HAP-1 (cell line): ENCODE data around the gene PRDM11.

Experiments used
- DNase-seq, 2 experiments: peaks; one replicate each; pipeline ENCODE4 v3.0.0-alpha.2; 2016 to 2020; ENCODE audit warnings: low spot score in 2 of 2
- H3K27me3 ChIP-seq: fragments of 250-450 bp; sonication (Bioruptor Pico); 2 replicates; pipeline ENCODE4 v1.5.1; 2020; ENCODE audit warnings: low read depth, mild to moderate bottlenecking, moderate library complexity
- H3K36me3 ChIP-seq: fragments of 250-450 bp; sonication (Bioruptor Pico); replicated peaks from 2 replicates; pipeline ENCODE4 v1.5.1; 2020; ENCODE audit warnings: mild to moderate bottlenecking
- H3K4me1 ChIP-seq: fragments of 250-450 bp; sonication (Bioruptor Pico); 2 replicates; pipeline ENCODE4 v1.5.1; 2020; ENCODE audit warnings: mild to moderate bottlenecking
- H3K4me3 ChIP-seq: fragments of 250-450 bp; sonication (Bioruptor Pico); 2 replicates; pipeline ENCODE4 v1.5.1; 2020; ENCODE audit warnings: mild to moderate bottlenecking, moderate library complexity
- H3K9me3 ChIP-seq: fragments of 250-450 bp; sonication (Bioruptor Pico); 2 replicates; pipeline ENCODE4 v1.5.1; 2020; ENCODE audit warnings: mild to moderate bottlenecking, moderate library complexity
- in situ Hi-C: fragments of 300-500 bp; cut with MboI; formaldehyde crosslinking; loops from 3 replicates; pipeline ENCODE4 v1.14.3; 2020; ENCODE audit warnings: low sequenced_read_pairs, inconsistent platforms, mixed read lengths

Gene PRDM11

DNA sequence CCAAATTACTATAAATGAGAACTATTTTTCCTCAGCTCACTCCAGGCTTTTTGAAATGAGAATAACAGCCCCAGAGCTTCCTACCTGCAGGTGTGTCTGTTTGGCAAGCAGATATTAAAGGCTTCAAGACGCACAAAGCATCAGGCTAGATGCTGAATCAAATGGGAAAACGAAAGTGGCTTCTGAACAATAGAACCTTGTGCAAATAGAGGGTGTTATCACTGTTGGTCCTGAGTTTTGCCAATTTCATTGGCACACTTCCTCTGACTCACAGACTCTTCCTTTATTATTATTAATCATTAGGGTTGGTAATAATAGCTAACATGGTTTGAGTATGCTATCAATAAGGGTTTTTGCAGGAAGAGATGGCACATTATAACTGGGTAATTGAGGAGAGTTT is 126.3 kb downstream of the PRDM11 start:
- no peak for DNase-seq
- Histone ChIP-seq H3K27me3 (peaks cover 4% of the 10 kb centered on the region), H3K4me3 (no peak overlapping the region), H3K4me1 (no peaks in the 10 kb centered on the region), H3K9me3 (no peaks in the 10 kb centered on the region), H3K36me3 (no peaks in the 10 kb centered on the region)
- in situ Hi-C loops: no loop called here

DNA sequence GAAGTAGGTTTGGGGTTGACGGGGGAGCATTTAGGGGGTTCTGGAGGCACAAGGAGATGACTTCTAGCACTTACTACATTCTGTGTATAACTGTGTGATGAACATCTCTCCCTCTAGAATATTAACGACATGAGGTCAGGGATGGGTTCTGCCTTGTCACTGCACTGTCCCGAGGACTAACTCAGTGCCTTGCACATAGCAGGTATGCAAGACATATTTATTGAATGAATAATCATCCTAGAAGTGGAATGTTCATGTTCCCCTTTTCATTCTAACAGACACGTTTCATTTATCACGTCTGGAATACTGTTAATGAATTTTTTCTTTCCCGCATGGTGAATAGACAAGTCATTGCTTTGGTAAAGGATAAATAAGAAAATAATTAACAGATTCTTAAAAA is 127.1 kb downstream of the PRDM11 start:
- Histone ChIP-seq H3K4me3 (no peak overlapping the region), H3K9me3 (no peaks in the 10 kb centered on the region), H3K36me3 (no peaks in the 10 kb centered on the region), H3K27me3 (peaks cover 4% of the 10 kb centered on the region), H3K4me1 (no peaks in the 10 kb centered on the region)
- in situ Hi-C loops: no loop called here
- DNase-seq: no peak

GRCh38 chr11:45274206-45274605 is 127.8 kb downstream of the PRDM11 start:
- H3K4me1 ChIP-seq: no peaks in the 10 kb centered on the region
- H3K36me3 ChIP-seq: no peaks in the 10 kb centered on the region
- DNase-seq: no peak
- no peak overlapping the region for H3K4me3 ChIP-seq
- H3K27me3 ChIP-seq: peaks cover 4% of the 10 kb centered on the region
- in situ Hi-C loops: no loop called here
- H3K9me3 ChIP-seq: no peaks in the 10 kb centered on the region

DNA sequence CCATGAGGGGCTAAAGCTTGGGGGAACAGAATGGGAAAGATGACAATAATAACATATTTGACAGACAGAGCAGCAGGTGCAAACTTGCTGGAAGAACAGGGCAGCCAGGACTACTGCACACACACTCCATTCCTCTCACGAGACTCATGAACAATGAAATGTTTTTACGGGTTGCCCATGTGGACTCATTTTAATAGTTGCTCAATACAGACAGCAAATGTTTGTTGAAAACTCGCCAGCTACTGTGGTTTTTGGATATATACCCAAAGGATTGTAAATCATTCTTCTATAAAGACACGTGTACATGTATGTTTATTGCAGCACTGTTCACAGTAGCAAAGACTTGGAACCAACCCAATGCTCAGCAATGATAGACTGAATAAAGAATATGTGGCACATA is 129.4 kb downstream of the PRDM11 start:
- H3K36me3 ChIP-seq: no peaks in the 10 kb centered on the region
- no peak for DNase-seq
- in situ Hi-C loops: loop anchor here (25.0 kb wide), 1 partner anchor 339 kb away; no protein-coding TSS in a partner anchor
- no peaks in the 10 kb centered on the region for H3K4me1 ChIP-seq
- no peak overlapping the region for H3K4me3 ChIP-seq
- peaks cover 2% of the 10 kb centered on the region; the same call in 1 of the 2 replicates for H3K9me3 ChIP-seq
- peaks cover 4% of the 10 kb centered on the region for H3K27me3 ChIP-seq

GRCh38 chr11:45278714-45279113 is 132.3 kb downstream of the PRDM11 start:
- no peak for DNase-seq
- Histone ChIP-seq H3K27me3 (peaks cover 8% of the 10 kb centered on the region), H3K9me3 (peaks cover 2% of the 10 kb centered on the region; the same call in 1 of the 2 replicates), H3K4me1 (no peaks in the 10 kb centered on the region), H3K4me3 (no peak overlapping the region), H3K36me3 (no peaks in the 10 kb centered on the region)
- in situ Hi-C loops: loop anchor here (25.0 kb wide), 1 partner anchor 341 kb away; no protein-coding TSS in a partner anchor

DNA sequence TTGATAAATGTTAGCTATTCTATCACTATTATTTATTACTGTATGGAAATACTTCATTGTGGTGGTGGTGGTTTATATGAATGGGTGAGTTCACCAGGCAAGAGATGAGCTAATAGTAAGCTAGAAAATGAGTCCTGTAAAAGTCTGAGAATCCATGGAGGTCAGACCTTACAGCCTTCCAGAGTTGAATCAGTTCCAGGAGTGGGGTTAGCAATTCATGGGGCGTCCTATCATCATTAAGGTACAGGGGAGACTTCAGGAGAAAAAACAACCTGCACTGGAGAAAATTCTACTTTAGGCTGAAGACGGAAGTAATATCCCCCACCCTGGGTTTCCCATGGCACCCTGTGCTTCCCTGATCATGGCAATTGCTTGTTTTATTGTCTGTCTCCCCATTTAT is 133.2 kb downstream of the PRDM11 start:
- no peak for DNase-seq
- peaks cover 12% of the 10 kb centered on the region for H3K27me3 ChIP-seq
- in situ Hi-C loops: loop anchor here (25.0 kb wide), 1 partner anchor 342 kb away; no protein-coding TSS in a partner anchor

GRCh38 chr11:45280449-45280848 is 134.0 kb downstream of the PRDM11 start:
- Histone ChIP-seq H3K4me1 (no peaks in the 10 kb centered on the region), H3K36me3 (no peaks in the 10 kb centered on the region), H3K27me3 (peaks cover 20% of the 10 kb centered on the region), H3K9me3 (peaks cover 2% of the 10 kb centered on the region; the same call in 1 of the 2 replicates), H3K4me3 (no peak overlapping the region)
- no peak for DNase-seq
- in situ Hi-C loops: loop anchor here (25.0 kb wide), 1 partner anchor 343 kb away; no protein-coding TSS in a partner anchor

More for the DNA sequence above, 133.2 kb downstream of the PRDM11 start:
- Histone ChIP-seq H3K36me3 (no peaks in the 10 kb centered on the region), H3K4me1 (no peaks in the 10 kb centered on the region), H3K4me3 (no peak overlapping the region), H3K9me3 (peaks cover 2% of the 10 kb centered on the region; the same call in 1 of the 2 replicates)

DNA sequence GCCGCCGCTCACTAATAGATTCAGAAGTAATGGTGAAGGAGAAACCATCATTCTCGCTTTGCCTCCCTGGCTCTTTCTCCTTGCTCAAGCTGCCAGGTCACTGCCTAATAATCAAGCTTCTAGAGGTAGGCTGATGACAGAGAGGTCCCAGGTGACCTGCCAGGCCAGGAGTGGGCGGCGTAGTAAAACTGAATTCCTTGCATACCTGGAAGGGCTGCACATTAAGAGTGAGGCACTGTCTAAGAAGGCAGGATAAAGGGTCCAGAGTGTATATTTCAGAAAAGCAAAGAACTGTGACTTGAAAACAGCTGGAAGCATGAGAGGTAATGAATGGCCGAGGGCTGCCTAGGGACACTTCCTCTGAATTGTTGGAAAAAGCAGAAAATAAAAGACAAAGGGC is 135.6 kb downstream of the PRDM11 start:
- H3K4me1 ChIP-seq: no peaks in the 10 kb centered on the region
- peaks cover 36% of the 10 kb centered on the region for H3K27me3 ChIP-seq
- no peak overlapping the region for H3K4me3 ChIP-seq
- peaks cover 2% of the 10 kb centered on the region; the same call in 1 of the 2 replicates for H3K9me3 ChIP-seq
- in situ Hi-C loops: loop anchor here (25.0 kb wide), 1 partner anchor 345 kb away; no protein-coding TSS in a partner anchor
- no peaks in the 10 kb centered on the region for H3K36me3 ChIP-seq
- DNase-seq: no peak
